ENCODE data around the gene RHOT2.

DNA sequence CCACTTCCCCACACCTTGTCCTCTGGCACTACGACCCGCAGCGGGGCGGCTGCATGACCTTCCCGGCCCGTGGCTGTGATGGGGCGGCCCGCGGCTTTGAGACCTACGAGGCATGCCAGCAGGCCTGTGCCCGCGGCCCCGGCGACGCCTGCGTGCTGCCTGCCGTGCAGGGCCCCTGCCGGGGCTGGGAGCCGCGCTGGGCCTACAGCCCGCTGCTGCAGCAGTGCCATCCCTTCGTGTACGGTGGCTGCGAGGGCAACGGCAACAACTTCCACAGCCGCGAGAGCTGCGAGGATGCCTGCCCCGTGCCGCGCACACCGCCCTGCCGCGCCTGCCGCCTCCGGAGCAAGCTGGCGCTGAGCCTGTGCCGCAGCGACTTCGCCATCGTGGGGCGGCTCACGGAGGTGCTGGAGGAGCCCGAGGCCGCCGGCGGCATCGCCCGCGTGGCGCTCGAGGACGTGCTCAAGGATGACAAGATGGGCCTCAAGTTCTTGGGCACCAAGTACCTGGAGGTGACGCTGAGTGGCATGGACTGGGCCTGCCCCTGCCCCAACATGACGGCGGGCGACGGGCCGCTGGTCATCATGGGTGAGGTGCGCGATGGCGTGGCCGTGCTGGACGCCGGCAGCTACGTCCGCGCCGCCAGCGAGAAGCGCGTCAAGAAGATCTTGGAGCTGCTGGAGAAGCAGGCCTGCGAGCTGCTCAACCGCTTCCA, 34.4 kb upstream of the RHOT2 start:
- TF ChIP-seq, protein P1, sequence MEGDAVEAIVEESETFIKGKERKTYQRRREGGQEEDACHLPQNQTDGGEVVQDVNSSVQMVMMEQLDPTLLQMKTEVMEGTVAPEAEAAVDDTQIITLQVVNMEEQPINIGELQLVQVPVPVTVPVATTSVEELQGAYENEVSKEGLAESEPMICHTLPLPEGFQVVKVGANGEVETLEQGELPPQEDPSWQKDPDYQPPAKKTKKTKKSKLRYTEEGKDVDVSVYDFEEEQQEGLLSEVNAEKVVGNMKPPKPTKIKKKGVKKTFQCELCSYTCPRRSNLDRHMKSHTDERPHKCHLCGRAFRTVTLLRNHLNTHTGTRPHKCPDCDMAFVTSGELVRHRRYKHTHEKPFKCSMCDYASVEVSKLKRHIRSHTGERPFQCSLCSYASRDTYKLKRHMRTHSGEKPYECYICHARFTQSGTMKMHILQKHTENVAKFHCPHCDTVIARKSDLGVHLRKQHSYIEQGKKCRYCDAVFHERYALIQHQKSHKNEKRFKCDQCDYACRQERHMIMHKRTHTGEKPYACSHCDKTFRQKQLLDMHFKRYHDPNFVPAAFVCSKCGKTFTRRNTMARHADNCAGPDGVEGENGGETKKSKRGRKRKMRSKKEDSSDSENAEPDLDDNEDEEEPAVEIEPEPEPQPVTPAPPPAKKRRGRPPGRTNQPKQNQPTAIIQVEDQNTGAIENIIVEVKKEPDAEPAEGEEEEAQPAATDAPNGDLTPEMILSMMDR (IDR thresholded peaks at IDR 0.05), result no peak
- TF ChIP-seq POLR2A (IDR thresholded peaks at IDR 0.05), result no peak

All from lower leg skin (tissue), 3 donors.